ENCODE measurements around the gene CEP70. TPM values are rescaled to one million over a fixed set of nuclear protein-coding genes. Genes with fewer than 3 reads are reported as not detected.
"Not testable (repeated sequence)": the region's sequence is repeated elsewhere in the genome, so short reads cannot be mapped to it uniquely, and the experiment has no call there.

The CEP70 gene
- total RNA-seq (2014; rRNA removed; shearing (Covaris generic); ENCODE audit: low replicate concordance): 2.9 and 7.0 TPM in 2 replicates

DNA sequence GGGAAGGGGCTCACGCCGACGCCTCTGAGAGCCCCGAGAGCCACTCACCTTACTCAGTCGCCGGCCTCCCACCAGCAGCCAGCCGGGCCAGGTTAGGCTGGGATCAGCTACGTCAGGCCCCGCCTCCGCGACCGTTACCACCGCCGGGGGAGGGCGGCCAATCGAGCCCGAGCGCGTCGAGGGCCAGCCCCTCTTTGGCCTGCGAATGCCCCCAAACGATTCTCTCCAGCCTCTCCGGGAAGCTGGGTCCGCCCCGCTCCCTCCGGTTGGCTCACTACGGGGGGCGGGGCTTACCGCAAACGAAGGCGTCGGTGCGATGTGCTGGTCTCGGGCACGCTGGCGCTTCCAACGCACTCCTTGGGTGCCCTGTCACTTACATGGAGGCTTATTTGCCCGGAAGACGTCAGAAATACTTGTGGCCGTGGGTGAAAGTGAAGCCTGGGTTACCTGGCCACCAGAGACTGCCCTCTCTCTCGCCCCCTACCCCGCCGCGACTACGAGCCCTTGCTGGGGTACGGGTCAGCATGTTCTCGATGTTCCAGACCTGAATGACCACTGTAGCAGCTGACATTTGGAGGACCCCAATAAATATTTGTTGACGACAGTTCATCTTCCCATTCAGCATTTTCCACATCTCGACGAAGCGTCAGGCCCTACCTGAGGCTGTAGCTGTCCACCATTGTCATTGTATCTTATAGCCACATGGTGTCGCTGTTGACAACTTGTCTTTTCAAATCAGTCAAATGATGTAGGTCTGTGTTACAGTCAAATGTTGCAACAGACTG is at the start of gene CEP70:
TSS of gene CEP70 (minus strand) at position 111 of the 785 bp plus-strand sequence. CDS start 21,333 bp downstream, outside the sequence.
- Histone ChIP-seq H3K27me3 (no peaks in the 10 kb centered on the region; the same call in 1 of the 2 replicates), H3K4me3 (peak within 1 kb of the TSS; percentile 53), H3K9me3 (peaks cover 9% of the 10 kb centered on the region), H3K36me3 (no peaks in the 10 kb centered on the region)
- DNase-seq: peak; percentile 88

GRCh38 chr3:138642927-138643253 is 48.8 kb upstream of the CEP70 start:
- H3K4me3 ChIP-seq: no peak overlapping the region
- no peaks in the 10 kb centered on the region for H3K27me3 ChIP-seq
- peaks cover 42% of the 10 kb centered on the region for H3K9me3 ChIP-seq
- peaks cover 16% of the 10 kb centered on the region for H3K36me3 ChIP-seq
- no peak for DNase-seq

DNA sequence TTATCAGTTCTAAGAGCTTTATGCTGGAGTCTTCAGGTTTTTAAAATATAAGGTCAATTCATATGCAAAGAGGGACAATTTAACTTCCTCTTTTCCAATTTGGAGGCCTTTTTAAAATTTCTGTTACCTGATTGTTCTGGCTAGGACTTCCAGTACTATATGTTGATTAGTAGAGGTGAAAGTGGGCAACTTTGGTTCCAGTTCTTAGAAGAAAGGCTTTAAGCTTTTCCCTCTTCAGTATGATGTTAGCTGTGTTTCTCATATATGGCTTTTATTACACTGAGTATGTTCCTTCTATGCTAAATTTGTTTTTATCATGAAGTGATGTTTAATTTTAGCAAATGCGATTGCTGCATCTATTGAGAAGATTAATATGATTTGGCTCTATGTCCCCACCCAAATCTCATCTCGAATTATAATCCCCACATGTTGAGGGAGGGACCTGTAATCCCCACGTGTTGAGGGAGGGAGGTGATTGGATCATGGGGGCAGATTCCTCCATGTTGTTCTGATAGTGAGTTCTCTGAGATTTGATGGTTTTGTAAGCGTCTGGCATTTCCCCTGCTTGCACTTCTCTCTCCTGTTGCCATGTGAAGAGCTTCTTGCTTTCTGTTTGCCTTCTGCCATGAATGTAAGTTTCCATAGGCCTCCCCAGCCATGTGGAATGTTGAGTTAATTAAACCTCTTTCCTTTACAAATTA is 48.3 kb upstream of the CEP70 start:
- H3K9me3 ChIP-seq: peaks cover 38% of the 10 kb centered on the region
- DNase-seq: no peak

DNA sequence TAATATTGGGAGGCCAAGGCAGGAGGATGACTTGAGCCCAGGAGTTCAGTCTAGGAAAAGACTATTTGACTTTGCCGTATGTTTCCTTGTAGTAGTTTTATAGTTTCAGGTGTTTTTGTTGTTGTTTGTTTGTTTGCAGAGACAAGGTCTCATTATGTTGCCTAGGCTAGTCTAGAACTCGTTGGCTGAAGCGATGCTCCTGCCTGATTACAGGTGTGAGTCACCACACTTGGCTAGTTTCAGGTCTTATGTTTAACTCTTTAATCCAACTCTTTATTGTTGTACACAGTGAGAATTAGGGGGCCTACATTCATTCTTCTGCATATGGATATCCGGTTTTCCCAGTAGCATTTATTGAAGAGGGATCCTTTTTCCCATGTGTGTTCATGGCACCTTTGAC is 46.5 kb upstream of the CEP70 start:
- H3K9me3 ChIP-seq: peaks cover 23% of the 10 kb centered on the region
- H3K4me3 ChIP-seq: no peak overlapping the region
- H3K27me3 ChIP-seq: no peaks in the 10 kb centered on the region
- no peak for DNase-seq
- H3K36me3 ChIP-seq: peaks cover 3% of the 10 kb centered on the region; the same call in 1 of the 2 replicates

More for the DNA sequence above, 48.3 kb upstream of the CEP70 start:
- no peaks in the 10 kb centered on the region for H3K27me3 ChIP-seq
- H3K36me3 ChIP-seq: peaks cover 13% of the 10 kb centered on the region
- H3K4me3 ChIP-seq: no peak overlapping the region

DNA sequence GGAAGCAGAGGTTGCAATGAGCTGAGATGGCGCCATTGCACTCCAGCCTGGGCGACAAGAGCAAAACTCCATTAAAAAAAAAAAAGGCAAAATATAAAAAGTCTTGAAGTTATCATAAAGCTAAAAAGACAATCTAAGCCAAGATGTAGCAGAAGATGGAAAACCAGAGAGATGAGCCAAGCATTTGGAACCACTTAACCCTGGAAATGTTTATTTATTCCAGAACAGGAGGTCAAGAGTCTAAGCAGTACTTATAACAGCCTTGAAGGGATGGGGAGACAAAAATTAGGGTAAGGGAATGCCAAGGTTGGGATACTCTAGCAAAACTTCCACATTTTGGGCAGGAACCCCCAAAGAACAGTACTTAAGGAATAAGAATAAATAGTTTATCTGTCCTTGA is 44.6 kb upstream of the CEP70 start:
- Histone ChIP-seq H3K27me3 (no peaks in the 10 kb centered on the region), H3K4me3 (no peak overlapping the region), H3K36me3 (no peaks in the 10 kb centered on the region), H3K9me3 (peaks cover 12% of the 10 kb centered on the region)
- no peak for DNase-seq

GRCh38 chr3:138629526-138629925 is 35.5 kb upstream of the CEP70 start:
- Histone ChIP-seq H3K27me3 (no peaks in the 10 kb centered on the region), H3K9me3 (no peaks in the 10 kb centered on the region), H3K4me3 (no peak overlapping the region), H3K36me3 (no peaks in the 10 kb centered on the region)
- DNase-seq: no peak

DNA sequence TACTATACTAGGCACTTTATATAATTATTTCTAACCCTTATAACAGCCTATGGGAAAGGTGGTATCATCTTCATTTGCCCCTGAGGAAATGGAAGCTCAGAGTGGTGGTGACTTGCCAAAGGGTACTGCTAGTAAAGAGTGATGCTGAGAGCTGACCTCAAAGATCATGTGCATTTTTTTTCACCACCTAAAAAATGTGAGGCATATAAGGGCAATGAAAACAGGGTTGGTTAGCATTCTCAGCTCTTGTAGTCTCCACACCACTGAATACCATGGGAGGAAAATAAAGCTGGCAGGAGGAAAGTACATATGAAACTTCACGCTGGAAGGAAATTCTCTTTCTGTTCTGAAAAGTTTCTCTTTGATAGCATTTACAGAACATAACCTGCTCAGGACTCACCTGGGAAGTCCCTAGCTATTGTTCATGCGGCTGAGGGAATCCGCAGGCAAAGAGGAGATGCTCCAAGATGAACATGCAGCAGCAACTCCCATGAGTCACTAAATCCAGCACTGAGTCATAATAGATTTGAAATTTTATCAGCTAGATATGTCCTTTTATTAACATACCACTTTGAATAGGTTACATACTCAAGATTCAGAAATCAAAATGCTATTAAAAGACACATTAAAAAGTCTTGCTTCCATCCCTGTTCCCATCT is 31.8 kb upstream of the CEP70 start:
- Histone ChIP-seq H3K27me3 (no peaks in the 10 kb centered on the region), H3K9me3 (no peaks in the 10 kb centered on the region), H3K36me3 (no peaks in the 10 kb centered on the region), H3K4me3 (no peak overlapping the region)
- DNase-seq: no peak

DNA sequence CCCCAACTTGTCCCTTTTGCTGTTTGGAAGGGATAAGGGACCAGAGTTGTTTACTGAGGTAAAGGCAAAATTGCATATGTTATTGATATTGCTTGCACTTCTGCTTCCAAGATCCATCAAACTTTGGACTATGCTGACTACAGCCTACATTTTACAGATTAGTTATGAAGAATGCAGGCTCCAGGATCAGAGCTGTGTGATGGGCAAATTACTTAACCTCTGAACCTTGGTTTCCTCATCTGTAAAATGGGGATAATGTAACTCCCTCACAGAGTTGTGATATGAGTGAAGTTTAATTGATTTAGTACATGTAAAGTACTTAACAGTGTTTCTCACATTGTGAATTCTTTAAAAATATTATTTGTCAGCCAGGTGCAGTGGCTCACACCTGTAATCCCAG is 30.5 kb upstream of the CEP70 start:
- no peaks in the 10 kb centered on the region for H3K36me3 ChIP-seq
- H3K9me3 ChIP-seq: no peaks in the 10 kb centered on the region
- H3K4me3 ChIP-seq: no peak overlapping the region
- DNase-seq: no peak
- H3K27me3 ChIP-seq: no peaks in the 10 kb centered on the region

GRCh38 chr3:138620431-138620830 is 26.4 kb upstream of the CEP70 start:
- no peak for DNase-seq
- H3K9me3 ChIP-seq: no peaks in the 10 kb centered on the region
- H3K36me3 ChIP-seq: no peaks in the 10 kb centered on the region
- no peaks in the 10 kb centered on the region for H3K27me3 ChIP-seq
- H3K4me3 ChIP-seq: no peak overlapping the region

DNA sequence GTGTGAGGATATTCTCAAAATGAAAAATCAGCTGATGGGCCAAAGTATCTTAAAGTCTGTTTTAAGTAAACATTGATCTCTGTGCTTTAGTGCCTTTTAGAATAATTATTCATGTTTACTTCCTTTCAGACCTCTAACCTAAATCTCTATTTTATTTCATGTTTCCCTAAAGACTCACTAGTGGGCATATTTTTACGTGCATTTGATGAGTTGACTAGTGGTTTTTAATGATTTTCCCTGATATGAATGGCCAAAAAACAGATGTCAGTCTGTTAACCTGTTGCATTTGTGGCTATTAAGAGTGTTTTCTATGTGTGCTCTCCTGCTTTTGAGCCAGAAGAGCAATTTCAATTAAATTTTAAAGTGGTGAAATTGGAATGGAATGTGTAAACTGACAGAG is 21.4 kb upstream of the CEP70 start:
- Histone ChIP-seq H3K4me3 (no peak overlapping the region), H3K36me3 (no peaks in the 10 kb centered on the region), H3K27me3 (no peaks in the 10 kb centered on the region), H3K9me3 (no peaks in the 10 kb centered on the region)
- no peak for DNase-seq

DNA sequence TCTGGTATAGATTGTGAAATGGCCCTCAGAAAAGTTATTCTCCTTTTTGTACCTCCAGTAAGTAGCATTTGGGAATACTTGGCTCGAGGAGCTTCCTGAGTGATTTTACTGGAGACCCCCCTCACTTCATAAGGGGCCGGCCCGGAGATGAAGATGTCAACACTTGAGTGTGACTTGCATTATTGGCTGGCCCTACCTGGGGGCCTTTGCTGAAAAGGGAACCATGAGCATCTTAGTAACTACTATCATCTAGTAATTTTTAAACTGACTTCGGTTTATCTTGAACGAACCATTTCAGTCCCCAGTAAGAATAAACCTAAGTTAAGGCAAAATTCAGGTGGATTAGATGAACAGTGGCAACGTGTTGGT is 15.8 kb upstream of the CEP70 start:
- Histone ChIP-seq H3K9me3 (no peaks in the 10 kb centered on the region), H3K27me3 (no peaks in the 10 kb centered on the region), H3K4me3 (peak overlapping the region; percentile 54), H3K36me3 (no peaks in the 10 kb centered on the region)
- no peak for DNase-seq

- Histone ChIP-seq H3K9me3 (no peaks in the 10 kb centered on the region), H3K4me3 (peak within 1 kb of the TSS; percentile 54), H3K36me3 (no peaks in the 10 kb centered on the region), H3K27me3 (no peaks in the 10 kb centered on the region)
- DNase-seq: peak; percentile 80
Measured at GRCh38 chr3:138608322-138609135, 14.5 kb upstream of the CEP70 start, which contains the start of gene FAIM. TSS of gene FAIM (plus strand) at chr3:138608771. CDS start at chr3:138619727, 10,956 bp downstream.

DNA sequence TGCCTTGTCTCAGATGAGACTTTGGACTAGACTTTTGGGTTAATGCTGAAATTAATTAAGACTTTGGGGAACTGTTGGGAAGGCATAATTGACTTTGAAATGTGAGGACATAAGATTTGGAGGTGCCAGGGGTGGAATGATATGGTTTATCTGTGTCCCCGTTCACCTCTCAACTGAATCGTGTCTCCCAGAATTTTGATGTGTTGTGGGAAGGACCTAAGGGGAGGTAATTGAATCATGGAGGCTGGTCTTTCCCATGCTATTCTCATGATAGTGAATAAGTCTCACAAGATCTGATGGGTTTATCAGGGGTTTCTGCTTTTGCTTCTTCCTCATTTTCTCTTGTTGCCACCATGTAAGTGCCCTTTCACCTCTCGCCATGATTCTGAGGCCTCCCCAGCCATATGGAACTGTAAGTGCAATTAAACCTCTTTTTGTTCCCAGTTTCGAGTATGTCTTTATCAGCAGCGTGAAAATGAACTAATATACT is 10.1 kb upstream of the CEP70 start:
- DNase-seq, H3K27me3 ChIP-seq, H3K4me3 ChIP-seq, H3K9me3 ChIP-seq, H3K36me3 ChIP-seq: not testable (repeated sequence)

DNA sequence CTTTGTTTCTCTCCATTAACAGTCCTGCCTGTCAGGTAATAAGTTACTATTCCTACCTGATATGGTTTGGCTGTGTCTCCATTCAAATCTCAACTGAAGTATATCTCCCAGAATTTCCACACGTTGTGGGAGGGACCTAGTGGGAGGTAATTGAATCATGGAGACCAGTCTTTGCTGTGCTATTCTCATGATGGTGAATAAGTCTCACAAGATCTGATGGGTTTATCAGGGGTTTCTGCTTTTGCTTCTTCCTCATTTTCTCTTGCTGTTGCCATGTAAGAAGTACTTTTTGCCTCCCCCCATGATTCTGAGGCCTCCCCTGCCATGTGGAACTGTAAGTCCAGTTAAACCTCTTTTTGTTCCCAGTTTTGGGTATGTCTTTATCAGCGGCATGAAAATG is 7.6 kb upstream of the CEP70 start:
- H3K9me3 ChIP-seq: peaks cover 17% of the 10 kb centered on the region
- not testable (repeated sequence) for H3K36me3 ChIP-seq, H3K4me3 ChIP-seq, DNase-seq, H3K27me3 ChIP-seq

- Histone ChIP-seq H3K27me3 (no peaks in the 10 kb centered on the region), H3K36me3 (no peaks in the 10 kb centered on the region), H3K9me3 (peaks cover 17% of the 10 kb centered on the region), H3K4me3 (no peak overlapping the region)
- DNase-seq: peak; percentile 84
Measured at GRCh38 chr3:138600100-138600745, 6.2 kb upstream of the CEP70 start.

DNA sequence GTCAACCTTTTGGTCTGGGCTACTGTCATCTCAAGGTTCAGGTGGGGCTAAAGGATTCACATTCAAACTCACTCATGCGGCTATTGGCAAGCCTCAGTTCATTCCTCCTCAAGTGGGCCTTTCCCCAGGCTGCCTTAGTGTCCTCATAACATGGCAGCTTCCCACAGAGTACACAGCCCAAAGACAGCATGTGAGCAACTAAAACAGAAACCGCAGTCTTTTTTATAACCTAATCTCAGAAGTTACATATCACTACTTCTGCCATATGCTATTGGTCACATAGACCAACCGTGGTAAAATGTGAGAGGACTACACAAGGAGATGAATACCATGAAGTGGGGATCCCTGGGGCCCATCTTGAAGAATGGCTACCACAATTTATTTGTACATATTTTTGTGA is 4.5 kb upstream of the CEP70 start:
- H3K27me3 ChIP-seq: no peaks in the 10 kb centered on the region; the same call in 1 of the 2 replicates
- DNase-seq: no peak

More for the DNA sequence above, 4.5 kb upstream of the CEP70 start:
- Histone ChIP-seq H3K4me3 (no peak overlapping the region), H3K9me3 (peaks cover 17% of the 10 kb centered on the region), H3K36me3 (no peaks in the 10 kb centered on the region)

Data from MG63 (cell line).